HCT116 (cell line): Measurements from ENCODE around the gene SEPHS1.

Source experiments
- CEBPB ChIP-seq: IDR thresholded peaks from 2 replicates; pipeline ENCODE4 v1.6.1; 2012; ENCODE audit warnings: low read depth
- CTCF ChIP-seq, 3 experiments: fragments of 200-600 bp in 1 of 3; sonication (generic) in 1 of 3; IDR thresholded peaks in 2 of 3; conservative IDR thresholded peaks in 1 of 3; 2 replicates each; pipeline ENCODE4 v1.5.1; 2012 to 2017; ENCODE audit warnings: low read depth in 2 of 3, low read length in 2 of 3, antibody characterized with exemption in 1 of 3, borderline replicate concordance in 1 of 3, control low read depth in 1 of 3, mild to moderate bottlenecking in 1 of 3, mixed read lengths in 1 of 3, mixed run types in 1 of 3, moderate library complexity in 1 of 3; ENCODE audit not compliant: insufficient read depth in 1 of 3
- JUND ChIP-seq: IDR thresholded peaks from 2 replicates; pipeline ENCODE4 v1.6.1; 2012
- POLR2A ChIP-seq: IDR thresholded peaks from 2 replicates; pipeline ENCODE4 v1.7.0; 2011; ENCODE audit warnings: borderline replicate concordance; ENCODE audit not compliant: insufficient read depth, insufficient read length; ENCODE audit errors: extremely low read depth
- POLR2AphosphoS5 ChIP-seq: IDR thresholded peaks from 2 replicates; pipeline ENCODE4 v1.6.1; 2011; ENCODE audit warnings: mild to moderate bottlenecking, low read depth, low read length, moderate library complexity
- RAD21 ChIP-seq: IDR thresholded peaks from 2 replicates; pipeline ENCODE4 v1.6.1; 2012; ENCODE audit warnings: low read depth, mild to moderate bottlenecking
- REST ChIP-seq: IDR thresholded peaks from 2 replicates; pipeline ENCODE4 v1.6.1; 2012; ENCODE audit warnings: low read depth
- YY1 ChIP-seq: IDR thresholded peaks from 2 replicates; pipeline ENCODE4 v1.6.1; 2011; ENCODE audit warnings: low read length, low read depth, moderate library complexity, mild to moderate bottlenecking; ENCODE audit not compliant: insufficient replicate concordance; ENCODE audit errors: extremely low read depth
- ZFX ChIP-seq: fragments of 450-650 bp; IDR thresholded peaks from 2 replicates; pipeline ENCODE4 v1.6.1; 2017

- TF ChIP-seq CTCF (IDR thresholded peaks at IDR 0.05 in 2 of 3, conservative IDR thresholded peaks at IDR 0.05 in 1 of 3; ENCODE audit: borderline replicate concordance in 1 of 3, insufficient read depth in 1 of 3, low read depth in 2 of 3, low read length in 2 of 3) = no peak
- TF ChIP-seq POLR2AphosphoS5 = no peak
- TF ChIP-seq RAD21 = no peak
- TF ChIP-seq JUND = no peak
- no peak for TF ChIP-seq POLR2A
- no peak for TF ChIP-seq REST
- no peak for TF ChIP-seq CEBPB
- no peak for TF ChIP-seq YY1
- no peak for TF ChIP-seq ZFX
These were observed 28.2 kb upstream of the SEPHS1 start for GRCh38 chr10:13376297-13376696.
